Measurements from ENCODE around the gene EBLN1. TPM values are rescaled to one million over a fixed set of nuclear protein-coding genes. Genes with fewer than 3 reads are reported as not detected.

Gene EBLN1
- not detected for total RNA-seq

DNA sequence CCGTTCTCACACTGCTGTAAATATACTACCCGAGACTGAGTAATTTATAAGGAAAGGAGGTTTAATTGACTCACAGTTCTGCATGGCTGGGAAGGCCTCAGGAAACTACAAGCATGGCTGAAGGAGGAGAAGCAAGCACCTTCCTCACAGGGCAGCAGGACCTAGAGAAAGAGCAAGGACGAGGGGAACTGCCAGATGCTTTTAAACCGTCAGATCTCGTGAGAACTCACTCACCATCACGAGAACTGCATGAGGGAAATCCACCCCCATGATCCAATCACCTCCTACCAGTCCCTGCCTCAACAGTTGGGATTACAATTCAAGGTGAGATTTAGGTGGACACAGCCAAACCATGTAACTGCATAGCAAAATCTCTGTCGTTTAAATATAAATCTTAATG, at the start of gene EBLN1:
EBLN1 (minus strand) TSS at position 174 of the 400 bp plus-strand sequence. CDS start 8,032 bp downstream, outside the sequence.
- no peak for DNase-seq (ENCODE audit: low spot score)
- Histone ChIP-seq H3K9me3 (no peaks in the 10 kb centered on the region), H3K27ac (no peak within 1 kb of the TSS), H3K36me3 (no peaks in the 10 kb centered on the region), H3K4me1 (no peaks in the 10 kb centered on the region), H3K27me3 (no peaks in the 10 kb centered on the region), H3K4me3 (no peak within 1 kb of the TSS)
- TF ChIP-seq, protein P1, sequence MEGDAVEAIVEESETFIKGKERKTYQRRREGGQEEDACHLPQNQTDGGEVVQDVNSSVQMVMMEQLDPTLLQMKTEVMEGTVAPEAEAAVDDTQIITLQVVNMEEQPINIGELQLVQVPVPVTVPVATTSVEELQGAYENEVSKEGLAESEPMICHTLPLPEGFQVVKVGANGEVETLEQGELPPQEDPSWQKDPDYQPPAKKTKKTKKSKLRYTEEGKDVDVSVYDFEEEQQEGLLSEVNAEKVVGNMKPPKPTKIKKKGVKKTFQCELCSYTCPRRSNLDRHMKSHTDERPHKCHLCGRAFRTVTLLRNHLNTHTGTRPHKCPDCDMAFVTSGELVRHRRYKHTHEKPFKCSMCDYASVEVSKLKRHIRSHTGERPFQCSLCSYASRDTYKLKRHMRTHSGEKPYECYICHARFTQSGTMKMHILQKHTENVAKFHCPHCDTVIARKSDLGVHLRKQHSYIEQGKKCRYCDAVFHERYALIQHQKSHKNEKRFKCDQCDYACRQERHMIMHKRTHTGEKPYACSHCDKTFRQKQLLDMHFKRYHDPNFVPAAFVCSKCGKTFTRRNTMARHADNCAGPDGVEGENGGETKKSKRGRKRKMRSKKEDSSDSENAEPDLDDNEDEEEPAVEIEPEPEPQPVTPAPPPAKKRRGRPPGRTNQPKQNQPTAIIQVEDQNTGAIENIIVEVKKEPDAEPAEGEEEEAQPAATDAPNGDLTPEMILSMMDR (IDR thresholded peaks at IDR 0.05): no peak

GRCh38 chr10:22265839-22266537, 48.2 kb upstream of the EBLN1 start:
- Histone ChIP-seq H3K4me3 (no peak overlapping the region), H3K9me3 (no peaks in the 10 kb centered on the region), H3K27me3 (no peaks in the 10 kb centered on the region), H3K36me3 (no peaks in the 10 kb centered on the region), H3K27ac (no peak overlapping the region), H3K4me1 (no peaks in the 10 kb centered on the region)
- TF ChIP-seq, protein P1 (IDR thresholded peaks at IDR 0.05): no peak
- DNase-seq (ENCODE audit: low spot score): no peak

DNA sequence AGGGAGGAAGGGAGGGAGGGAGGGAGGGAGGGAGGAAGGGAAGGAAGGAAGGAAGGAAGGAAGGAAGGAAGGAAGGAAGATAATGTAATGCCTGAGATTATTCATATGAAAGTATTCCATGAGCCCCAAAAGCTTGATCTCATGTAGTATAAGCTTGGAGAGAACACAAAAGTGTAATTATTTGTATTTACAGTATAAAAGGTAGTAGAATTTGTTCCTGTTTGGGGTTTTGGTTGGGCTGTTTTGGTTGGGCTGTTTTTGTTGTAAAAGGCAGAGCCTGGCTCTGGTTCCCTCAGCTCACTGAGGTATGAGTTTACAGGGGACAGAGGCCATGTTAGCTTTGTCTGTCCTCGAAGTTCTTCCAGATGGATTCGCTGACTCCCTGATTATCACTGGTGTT, 45.3 kb upstream of the EBLN1 start:
- Histone ChIP-seq H3K36me3 (no peaks in the 10 kb centered on the region), H3K4me3 (no peak overlapping the region), H3K27ac (no peak overlapping the region), H3K9me3 (no peaks in the 10 kb centered on the region), H3K27me3 (no peaks in the 10 kb centered on the region), H3K4me1 (no peaks in the 10 kb centered on the region)
- no peak for DNase-seq (ENCODE audit: low spot score)
- TF ChIP-seq, protein P1 (IDR thresholded peaks at IDR 0.05): no peak

DNA sequence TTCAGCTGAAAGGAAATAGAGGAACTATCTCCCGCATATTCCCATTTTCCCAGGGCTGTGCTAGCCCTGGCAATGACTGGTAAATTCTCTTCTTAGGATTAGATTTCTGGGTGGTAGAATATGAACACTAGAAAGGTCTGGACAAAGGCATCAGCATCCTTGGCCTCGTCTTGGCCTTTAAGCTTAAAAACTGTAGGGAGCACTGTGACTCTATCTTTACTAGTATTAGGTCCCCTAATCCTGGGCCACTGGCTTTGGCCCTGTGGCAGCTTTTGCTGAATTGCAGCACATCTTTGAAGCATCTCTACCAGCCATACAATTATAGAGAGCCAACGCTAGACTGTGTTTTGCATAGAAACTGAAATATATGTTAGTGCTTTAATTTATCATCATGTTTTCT, 41.5 kb upstream of the EBLN1 start:
- Histone ChIP-seq H3K27ac (no peak overlapping the region), H3K27me3 (no peaks in the 10 kb centered on the region), H3K4me1 (no peaks in the 10 kb centered on the region), H3K36me3 (no peaks in the 10 kb centered on the region), H3K9me3 (no peaks in the 10 kb centered on the region), H3K4me3 (no peak overlapping the region)
- DNase-seq (ENCODE audit: low spot score): no peak
- TF ChIP-seq, protein P1 (IDR thresholded peaks at IDR 0.05): no peak

GRCh38 chr10:22258471-22258870, 40.7 kb upstream of the EBLN1 start:
- H3K36me3 ChIP-seq: no peaks in the 10 kb centered on the region
- no peak for DNase-seq (ENCODE audit: low spot score)
- no peak overlapping the region for H3K27ac ChIP-seq
- H3K9me3 ChIP-seq: no peaks in the 10 kb centered on the region
- H3K4me3 ChIP-seq: no peak overlapping the region
- no peaks in the 10 kb centered on the region for H3K27me3 ChIP-seq
- H3K4me1 ChIP-seq: no peaks in the 10 kb centered on the region
- TF ChIP-seq, protein P1 (IDR thresholded peaks at IDR 0.05): no peak

- TF ChIP-seq, protein P1 (IDR thresholded peaks at IDR 0.05): no peak
- no peaks in the 10 kb centered on the region for H3K27me3 ChIP-seq
- H3K4me1 ChIP-seq: no peaks in the 10 kb centered on the region
- peak; percentile 71 for DNase-seq (ENCODE audit: low spot score)
- H3K27ac ChIP-seq: peak overlapping the region; percentile 97 to 99
- H3K36me3 ChIP-seq: no peaks in the 10 kb centered on the region
- H3K9me3 ChIP-seq: no peaks in the 10 kb centered on the region
- peak overlapping the region; percentile 72 to 75 for H3K4me3 ChIP-seq
These were observed 35.7 kb upstream of the EBLN1 start for GRCh38 chr10:22253580-22253882.

All from right atrium auricular region (tissue), 2 donors.